ENCODE measurements around the gene MAML2.

Gene MAML2

GRCh38 chr11:96070453-96070852, 272.5 kb downstream of the MAML2 start:
- H3K27ac ChIP-seq, result no peak overlapping the region
- TF ChIP-seq, protein P1, sequence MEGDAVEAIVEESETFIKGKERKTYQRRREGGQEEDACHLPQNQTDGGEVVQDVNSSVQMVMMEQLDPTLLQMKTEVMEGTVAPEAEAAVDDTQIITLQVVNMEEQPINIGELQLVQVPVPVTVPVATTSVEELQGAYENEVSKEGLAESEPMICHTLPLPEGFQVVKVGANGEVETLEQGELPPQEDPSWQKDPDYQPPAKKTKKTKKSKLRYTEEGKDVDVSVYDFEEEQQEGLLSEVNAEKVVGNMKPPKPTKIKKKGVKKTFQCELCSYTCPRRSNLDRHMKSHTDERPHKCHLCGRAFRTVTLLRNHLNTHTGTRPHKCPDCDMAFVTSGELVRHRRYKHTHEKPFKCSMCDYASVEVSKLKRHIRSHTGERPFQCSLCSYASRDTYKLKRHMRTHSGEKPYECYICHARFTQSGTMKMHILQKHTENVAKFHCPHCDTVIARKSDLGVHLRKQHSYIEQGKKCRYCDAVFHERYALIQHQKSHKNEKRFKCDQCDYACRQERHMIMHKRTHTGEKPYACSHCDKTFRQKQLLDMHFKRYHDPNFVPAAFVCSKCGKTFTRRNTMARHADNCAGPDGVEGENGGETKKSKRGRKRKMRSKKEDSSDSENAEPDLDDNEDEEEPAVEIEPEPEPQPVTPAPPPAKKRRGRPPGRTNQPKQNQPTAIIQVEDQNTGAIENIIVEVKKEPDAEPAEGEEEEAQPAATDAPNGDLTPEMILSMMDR (conservative IDR thresholded peaks at IDR 0.05), result no peak
- no peak for TF ChIP-seq ZFX (IDR thresholded peaks at IDR 0.05)

DNA sequence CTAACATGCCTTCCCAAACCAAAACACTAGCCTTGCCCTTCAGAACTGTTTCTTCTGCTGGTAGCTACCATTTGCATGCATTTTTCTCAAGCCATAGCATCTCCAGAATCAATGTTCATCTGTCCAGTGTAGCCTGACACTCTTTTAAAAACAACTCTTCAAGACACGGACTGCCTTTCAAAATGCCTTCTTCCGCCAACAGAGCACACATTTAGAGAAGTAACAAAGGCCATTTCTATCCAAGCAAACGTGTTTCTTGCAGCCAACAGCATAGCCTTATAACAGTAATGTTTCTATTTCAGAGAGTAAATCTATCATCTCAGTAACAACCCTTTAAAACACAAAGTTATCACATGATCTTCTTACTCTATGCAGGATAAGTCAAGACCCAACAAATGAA, 275.8 kb downstream of the MAML2 start:
- no peak overlapping the region for H3K27ac ChIP-seq
- no peak for TF ChIP-seq ZFX (IDR thresholded peaks at IDR 0.05)
- TF ChIP-seq, protein P1 (conservative IDR thresholded peaks at IDR 0.05), result no peak

- TF ChIP-seq, protein P1 (conservative IDR thresholded peaks at IDR 0.05), result no peak
- no peak for TF ChIP-seq ZFX (IDR thresholded peaks at IDR 0.05)
- H3K27ac ChIP-seq, result no peak overlapping the region
Measured at GRCh38 chr11:96065379-96065778, 277.6 kb downstream of the MAML2 start.

- no peak overlapping the region for H3K27ac ChIP-seq
Measured at GRCh38 chr11:96063886-96064285, 279.1 kb downstream of the MAML2 start.

GRCh38 chr11:96063053-96063452, 279.9 kb downstream of the MAML2 start:
- no peak overlapping the region for H3K27ac ChIP-seq
- TF ChIP-seq ZFX (IDR thresholded peaks at IDR 0.05), result no peak
- TF ChIP-seq, protein P1 (conservative IDR thresholded peaks at IDR 0.05), result no peak

More at GRCh38 chr11:96063886-96064285, 279.1 kb downstream of the MAML2 start:
- TF ChIP-seq, protein P1 (conservative IDR thresholded peaks at IDR 0.05), result no peak
- TF ChIP-seq ZFX (IDR thresholded peaks at IDR 0.05), result no peak

- no peak overlapping the region for H3K27ac ChIP-seq
- TF ChIP-seq ZFX (IDR thresholded peaks at IDR 0.05), result no peak
- TF ChIP-seq, protein P1 (conservative IDR thresholded peaks at IDR 0.05), result no peak
Measured at GRCh38 chr11:96062134-96062533, 280.9 kb downstream of the MAML2 start.

DNA sequence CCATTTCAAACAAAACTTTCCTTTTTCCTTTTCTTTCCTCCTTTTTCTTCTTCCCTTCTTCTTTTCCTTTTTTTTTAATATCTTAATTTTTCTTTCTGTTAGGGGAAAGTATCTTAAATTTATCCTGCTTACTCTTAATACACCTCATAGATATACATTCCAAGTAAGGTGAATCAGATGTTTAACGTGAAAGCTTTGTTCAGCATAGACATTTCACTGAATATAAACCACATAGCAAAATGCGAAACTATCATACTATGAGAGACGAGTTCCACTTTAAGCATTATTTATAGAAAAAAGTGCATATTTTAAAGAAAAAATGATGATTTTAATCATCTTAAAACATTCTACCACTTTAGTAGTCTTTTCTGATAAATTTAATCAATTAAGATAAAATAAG, 281.3 kb downstream of the MAML2 start:
- H3K27ac ChIP-seq, result no peak overlapping the region
- TF ChIP-seq, protein P1 (conservative IDR thresholded peaks at IDR 0.05), result no peak
- TF ChIP-seq ZFX (IDR thresholded peaks at IDR 0.05), result no peak

All from C4-2B (cell line).